HG03175 (cell line): Measurements from ENCODE around the gene GSK3B.
"Not testable (repeated sequence)": the region's sequence is repeated elsewhere in the genome, so short reads cannot be mapped to it uniquely, and the experiment has no call there.

Source experiments
- ATAC-seq: cut with Tn5 transposase; IDR thresholded peaks from one replicate; pipeline ENCODE4 v1.9.1; 2021; ENCODE audit warnings: mild to moderate bottlenecking, moderate library complexity; ENCODE audit not compliant: unreplicated experiment

Gene GSK3B

DNA sequence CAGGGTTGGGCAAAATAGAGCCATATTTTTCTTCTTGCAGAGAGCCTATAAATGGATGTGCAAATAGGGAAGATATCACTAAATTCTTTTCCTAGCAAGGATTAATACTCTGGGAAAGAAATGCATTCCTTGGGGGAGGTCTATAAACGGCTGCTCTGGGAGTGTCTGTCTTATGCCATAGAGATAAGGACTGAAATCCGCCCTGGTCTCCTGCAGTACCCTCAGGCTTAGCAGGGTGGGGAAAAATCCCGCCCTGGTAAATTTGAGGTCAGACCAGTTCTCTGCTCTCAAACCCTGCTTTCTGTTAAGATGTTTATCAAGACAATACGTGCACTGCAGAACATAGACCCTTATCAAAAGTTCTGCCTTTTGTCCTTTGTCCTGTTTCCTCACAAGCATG, 205.6 kb downstream of the GSK3B start:
- ATAC-seq, result not testable (repeated sequence)

GRCh38 chr3:119885746-119886530, 208.3 kb downstream of the GSK3B start:
- ATAC-seq, result no peak

GRCh38 chr3:119884161-119884557, 210.1 kb downstream of the GSK3B start:
- no peak for ATAC-seq

GRCh38 chr3:119883461-119884160, 210.6 kb downstream of the GSK3B start:
- ATAC-seq, result no peak

DNA sequence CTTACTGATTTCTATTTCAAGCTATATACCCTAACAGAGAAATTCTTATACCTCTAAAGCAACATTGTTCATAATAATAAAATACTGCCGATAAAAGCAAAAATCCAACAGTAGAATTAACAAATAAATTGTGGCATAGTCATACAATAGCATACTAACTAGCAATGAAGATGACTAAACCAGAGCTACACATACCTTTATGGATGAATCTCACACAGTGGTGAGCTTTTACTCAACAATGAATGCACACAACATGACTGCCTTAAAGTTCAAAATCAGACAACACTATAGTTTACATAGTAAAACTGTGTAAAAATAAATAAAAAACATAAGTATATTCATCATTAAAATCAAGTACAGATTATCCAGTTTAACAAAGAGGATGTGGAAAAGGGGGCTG, 213.3 kb downstream of the GSK3B start:
- no peak for ATAC-seq

GRCh38 chr3:119873646-119874045, 220.6 kb downstream of the GSK3B start:
- ATAC-seq, result no peak

DNA sequence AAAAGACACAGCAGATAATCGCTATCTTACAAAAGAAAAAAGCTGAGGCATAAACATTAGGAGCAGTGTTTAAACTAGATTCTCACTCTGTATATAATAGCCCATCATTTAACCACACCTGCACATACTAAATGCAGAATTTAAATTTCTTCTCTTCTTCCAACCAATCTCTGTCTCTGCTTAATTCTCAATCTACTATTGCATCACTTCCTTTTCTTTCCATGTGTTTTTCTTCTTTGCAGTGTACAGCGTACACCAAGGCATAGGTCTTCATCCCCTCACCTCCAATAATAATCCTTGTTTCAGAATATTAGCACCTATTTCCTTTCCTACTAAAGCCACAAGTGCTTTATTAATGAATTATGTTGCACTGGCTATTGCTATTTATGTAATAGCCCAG, 221.5 kb downstream of the GSK3B start:
- ATAC-seq, result no peak

- no peak for ATAC-seq
Measured at GRCh38 chr3:119871571-119871970, 222.7 kb downstream of the GSK3B start.

DNA sequence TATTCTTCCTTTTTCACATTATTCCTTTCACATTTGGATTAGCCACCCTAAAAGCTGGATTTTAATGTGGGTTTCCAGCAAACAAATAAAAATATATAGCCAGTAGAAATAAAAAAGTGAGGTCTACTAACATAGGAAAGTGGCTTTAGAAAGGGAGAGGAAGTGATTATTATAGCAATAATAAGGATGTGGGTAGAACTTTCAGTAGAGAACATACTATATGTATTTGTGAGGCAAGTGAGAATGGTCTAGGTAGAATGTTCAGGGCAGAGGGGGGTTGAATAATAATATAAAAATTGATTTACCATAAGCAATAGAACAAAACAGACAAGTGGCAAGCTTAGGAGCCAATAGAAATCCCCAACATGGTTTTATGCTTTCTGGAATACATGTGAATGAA, 223.7 kb downstream of the GSK3B start:
- no peak for ATAC-seq

DNA sequence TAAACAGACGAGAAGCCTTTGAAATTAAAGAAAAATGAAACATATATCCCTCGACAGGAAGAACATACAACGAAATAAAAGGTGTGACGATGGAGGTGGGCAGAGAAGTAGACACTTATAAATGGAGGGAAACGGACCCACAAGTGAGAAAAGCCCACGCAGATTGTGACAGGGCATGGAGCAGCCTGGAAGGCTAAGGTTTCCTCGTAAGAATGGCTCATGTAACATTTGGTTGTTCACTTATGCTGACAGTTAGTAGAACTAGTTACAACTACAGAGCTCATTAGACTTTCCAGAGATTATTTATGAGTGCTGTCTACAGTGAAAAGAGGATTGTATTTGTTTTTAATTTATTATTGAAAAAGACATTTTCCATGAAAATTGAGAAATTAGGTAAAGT, 229.8 kb downstream of the GSK3B start:
- ATAC-seq, result no peak

DNA sequence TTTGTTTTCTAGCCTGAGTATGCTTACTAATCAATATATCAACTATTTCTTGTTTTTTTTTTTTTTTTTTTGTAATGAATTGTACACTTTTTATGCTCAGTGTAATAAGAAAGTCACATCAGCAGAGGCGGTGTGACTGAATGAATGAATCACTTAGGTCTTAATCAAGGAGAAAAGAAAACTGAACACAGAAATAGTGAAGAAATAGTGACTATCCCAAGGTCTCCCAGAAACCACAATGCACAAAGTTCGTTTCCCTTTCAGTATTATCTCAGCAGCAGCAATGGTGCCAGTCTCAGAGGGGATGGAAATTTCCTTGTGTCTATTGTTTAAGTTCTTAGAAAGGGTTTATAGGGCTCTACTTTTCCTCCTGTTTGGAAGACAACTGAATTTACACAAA, 231.6 kb downstream of the GSK3B start:
- ATAC-seq, result no peak

DNA sequence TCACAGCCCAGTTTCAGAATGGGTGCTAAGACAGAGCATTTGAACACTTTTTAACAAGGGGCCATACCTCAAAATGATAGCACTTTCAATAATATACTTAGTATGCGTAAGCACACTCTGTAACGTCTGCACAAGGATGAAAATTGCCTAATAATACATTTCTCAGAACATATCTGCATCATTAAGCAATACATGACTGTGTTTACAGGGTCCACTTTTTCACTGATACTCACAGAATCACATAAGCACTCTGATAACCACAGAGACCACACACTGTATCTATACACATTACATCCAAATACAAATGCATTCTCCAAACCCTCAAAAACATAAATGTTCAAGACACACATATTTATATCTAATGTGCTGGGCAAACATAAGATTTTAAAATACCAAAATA, 232.6 kb downstream of the GSK3B start:
- ATAC-seq, result no peak

DNA sequence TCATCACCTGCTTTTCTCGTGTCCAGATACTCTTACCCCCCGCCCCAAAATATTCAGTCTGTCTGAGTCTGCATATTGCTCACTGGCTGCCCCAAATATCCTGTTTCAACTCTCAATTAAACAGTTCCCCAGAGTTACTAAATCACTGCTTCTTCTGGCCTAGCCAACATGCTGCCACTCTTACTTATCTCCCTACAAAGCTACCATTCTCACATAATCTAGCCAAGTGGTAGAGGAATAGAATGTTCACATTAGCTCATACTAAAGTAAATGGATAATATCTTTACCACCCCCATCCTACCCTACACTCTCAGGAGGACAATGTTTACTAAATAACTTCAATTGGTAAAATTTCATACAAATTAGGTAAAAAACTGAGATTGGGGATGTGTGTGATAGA, 234.5 kb downstream of the GSK3B start:
- no peak for ATAC-seq

DNA sequence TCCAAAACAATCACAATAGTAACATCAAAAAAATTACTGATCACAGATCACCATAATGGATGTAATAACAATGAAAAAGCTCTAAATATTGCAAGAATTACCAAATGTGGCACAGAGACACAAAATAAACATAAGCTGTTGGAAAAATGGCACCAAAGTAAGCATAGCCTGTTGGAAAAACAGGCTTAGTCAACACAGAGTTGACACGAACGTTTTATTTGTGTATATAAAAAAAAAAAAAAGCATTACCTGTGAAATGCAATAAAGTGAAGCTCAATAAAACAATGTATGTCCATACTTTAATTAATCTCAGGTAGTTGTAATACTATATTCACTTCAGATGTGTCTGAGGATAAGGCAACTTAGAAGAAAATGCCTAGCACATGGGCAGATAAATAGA, 235.3 kb downstream of the GSK3B start:
- ATAC-seq, result no peak

DNA sequence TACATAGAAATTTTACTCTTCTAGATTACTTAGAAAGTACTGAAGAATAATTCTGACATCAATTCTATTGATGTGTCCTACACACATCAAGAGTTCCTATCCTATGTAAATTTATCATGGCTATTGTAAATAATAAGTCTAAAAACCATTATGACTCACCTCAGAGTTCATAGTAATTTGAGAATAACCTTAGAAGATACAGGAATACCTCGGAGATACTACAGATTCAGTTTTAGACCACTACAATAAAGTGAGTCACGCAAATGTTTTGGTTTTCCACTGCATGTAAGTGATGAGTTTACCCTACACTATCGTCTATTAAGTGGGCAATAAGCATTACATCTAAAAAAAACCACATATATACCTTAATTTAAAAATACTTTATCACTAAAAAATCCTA, 237.6 kb downstream of the GSK3B start:
- no peak for ATAC-seq

- ATAC-seq, result no peak
Measured at GRCh38 chr3:119849126-119849525, 245.1 kb downstream of the GSK3B start.

- ATAC-seq, result no peak
Measured at GRCh38 chr3:119841808-119842471, 252.3 kb downstream of the GSK3B start.

DNA sequence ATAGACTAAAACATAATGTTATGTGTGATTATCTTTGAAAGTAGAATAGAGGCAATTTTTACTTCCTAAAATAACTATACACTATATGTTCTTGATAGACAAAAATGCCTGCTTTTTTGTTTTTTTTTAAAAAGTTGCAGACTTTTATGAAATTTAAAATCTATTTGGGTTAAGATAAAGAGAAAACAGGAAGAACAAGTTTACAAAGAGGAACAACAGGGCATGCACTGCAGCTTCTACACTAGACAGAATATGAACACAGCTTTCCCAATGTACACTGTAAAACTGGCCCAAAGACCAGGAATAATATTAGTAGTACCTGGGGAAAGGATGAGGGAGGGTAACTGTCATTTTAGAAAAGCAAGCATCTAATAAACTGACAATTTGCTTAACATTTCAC, 258.7 kb downstream of the GSK3B start:
- ATAC-seq, result no peak

GRCh38 chr3:119834754-119835370, 259.4 kb downstream of the GSK3B start:
- no peak for ATAC-seq

DNA sequence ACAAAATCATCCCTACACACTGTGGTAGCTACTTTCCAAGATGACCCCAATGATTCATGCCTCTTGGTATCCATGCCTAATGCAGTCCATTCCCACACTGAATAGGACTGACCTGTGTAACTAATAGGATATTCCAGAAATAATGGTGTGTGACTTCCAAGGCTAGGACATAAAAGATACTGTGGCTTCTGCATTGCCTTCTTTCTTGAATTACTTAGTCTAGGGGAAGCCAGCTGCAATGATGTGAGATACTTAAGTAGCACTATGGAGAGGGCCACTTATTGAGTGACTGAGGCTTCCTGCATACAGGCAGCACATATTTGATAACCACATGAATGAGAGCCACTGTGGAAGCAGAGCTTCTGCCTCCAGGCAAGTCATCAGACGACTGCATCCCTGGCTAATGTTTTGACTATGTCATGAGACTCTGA, 262.3 kb downstream of the GSK3B start:
- ATAC-seq, result no peak

DNA sequence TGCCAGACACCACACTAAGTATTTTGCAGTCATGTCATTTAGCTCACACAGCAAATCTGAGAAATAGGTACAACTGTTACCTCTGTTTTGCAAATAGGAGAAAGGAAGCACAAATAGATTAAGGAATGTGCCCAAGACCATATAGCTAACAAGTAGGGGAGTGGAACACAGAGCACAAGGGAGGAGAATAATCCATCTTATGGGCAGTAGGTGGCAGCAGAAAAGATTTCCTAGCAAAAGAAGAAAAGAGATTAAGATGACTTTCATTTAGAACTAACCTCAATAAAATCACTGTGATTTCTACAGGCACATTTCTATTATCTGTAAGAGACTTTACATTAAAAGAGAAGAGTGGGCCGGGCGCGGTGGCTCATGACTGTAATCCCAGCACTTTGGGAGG, 263.2 kb downstream of the GSK3B start:
- no peak for ATAC-seq

DNA sequence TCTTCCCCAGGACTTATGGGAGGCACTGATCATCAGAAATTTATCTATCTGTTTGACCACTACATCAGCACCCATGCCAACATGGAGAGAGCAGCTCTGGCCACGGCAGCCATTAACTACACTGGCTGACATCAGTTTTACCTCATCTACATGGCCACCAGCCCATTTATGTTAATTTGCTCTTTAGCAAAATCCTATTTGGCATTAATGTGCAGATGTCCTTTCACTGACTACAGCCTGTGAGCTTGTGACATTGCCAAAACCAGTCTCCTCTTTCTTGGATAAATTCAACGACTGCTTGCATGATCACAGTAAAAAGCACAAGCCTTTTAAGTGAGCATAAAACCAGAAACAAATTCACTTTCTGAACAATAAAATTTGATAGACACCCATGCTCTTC, 264.8 kb downstream of the GSK3B start:
- ATAC-seq, result no peak
